NOMO-1 (cell line): ENCODE measurements around the gene CSMD2.
"Not testable (repeated sequence)": the region's sequence is repeated elsewhere in the genome, so short reads cannot be mapped to it uniquely, and the experiment has no call there.

Source experiments
- DNase-seq, 2 experiments: peaks; one replicate each; lab custom pipeline; 2025; ENCODE audit not compliant: unreplicated experiment in 2 of 2; lab: John Stamatoyannopoulos, UW

CSMD2 gene

GRCh38 chr1:34016281-34016680 is 148.7 kb downstream of the CSMD2 start:
- DNase-seq = not testable (repeated sequence)

DNA sequence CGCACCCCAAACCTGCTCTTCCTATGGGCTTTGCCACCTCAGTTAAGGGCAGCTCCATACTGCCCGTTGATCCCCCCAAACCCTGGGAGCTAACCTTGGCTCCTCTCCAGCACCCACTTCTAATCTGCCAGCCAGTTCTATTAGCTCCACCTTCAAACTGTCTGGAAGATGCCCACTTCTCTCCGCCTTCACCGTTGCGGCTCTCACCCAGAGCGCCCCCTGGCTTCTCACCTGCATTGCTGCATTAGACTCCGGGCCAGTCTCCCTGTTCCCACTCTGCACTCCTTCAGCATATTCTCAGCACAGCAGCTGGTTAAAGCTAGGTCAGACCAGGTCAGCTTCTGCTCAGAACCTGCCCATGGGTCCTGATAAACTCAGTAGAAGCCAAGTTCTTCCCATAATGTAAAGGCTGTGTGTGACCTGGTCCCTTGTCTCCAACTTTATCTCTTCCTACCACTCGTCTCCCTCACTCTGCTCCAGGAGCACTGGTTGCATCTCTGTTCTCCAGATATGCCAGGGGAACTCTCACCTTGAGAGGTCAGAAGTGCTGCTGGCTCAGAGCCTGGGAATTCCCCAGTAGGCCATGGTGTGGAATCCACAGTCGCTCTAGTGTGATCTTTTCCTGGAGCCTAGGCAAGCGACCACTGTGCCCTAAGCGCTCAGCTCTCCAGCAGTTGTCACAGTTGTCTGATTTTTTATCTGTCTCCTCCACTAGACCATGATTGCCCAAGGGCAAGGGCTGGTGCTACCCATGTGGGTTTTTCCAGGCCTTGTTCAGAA is 150.9 kb downstream of the CSMD2 start:
- peak; percentile 0 to 22 for DNase-seq

DNA sequence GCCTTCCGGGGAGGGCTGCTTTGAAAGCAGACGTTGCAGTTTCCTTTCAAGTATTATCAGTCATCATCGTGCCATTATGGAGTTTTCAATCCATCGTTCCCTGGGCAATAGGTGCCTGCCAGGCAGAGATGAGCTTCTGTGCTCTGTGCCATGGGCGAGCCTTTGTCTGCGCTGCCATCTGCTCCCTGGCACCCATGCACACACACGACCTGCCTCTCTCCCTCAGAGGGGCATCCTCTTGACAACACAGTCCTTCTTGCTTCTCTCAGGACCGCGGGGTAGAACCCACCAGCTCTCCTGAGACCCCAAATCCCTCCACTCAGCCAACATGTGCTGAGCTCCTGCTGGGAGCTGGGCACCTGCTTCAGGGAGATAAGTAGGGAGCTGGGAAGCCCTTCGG is 151.9 kb downstream of the CSMD2 start:
- no peak for DNase-seq

- DNase-seq = no peak
These were observed 155.6 kb downstream of the CSMD2 start for GRCh38 chr1:34009340-34009985.

GRCh38 chr1:34007760-34008159 is 157.3 kb downstream of the CSMD2 start:
- no peak for DNase-seq

DNA sequence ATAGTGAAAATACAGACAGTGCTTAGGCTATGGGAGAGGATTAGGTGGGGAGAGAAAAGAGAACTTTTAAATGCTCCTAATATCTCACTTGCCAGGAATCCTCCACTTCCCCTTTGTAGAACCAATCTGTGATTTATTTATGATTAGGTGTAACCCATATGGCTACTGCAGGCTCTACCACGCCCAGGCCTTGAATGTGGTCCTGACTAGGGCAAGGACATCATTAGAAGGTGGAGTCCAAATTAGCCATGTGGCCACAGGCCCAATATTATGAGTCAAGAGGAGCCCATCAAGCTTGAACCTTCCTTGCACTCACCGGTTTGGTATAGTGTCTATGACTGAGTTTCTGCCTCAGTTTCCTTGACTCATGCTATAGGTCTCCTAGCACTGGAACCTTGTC is 159.7 kb downstream of the CSMD2 start:
- DNase-seq = no peak

- DNase-seq = no peak
These were observed 162.2 kb downstream of the CSMD2 start for GRCh38 chr1:34002810-34003209.

GRCh38 chr1:33997127-33998036 is 167.6 kb downstream of the CSMD2 start:
- DNase-seq = no peak

DNA sequence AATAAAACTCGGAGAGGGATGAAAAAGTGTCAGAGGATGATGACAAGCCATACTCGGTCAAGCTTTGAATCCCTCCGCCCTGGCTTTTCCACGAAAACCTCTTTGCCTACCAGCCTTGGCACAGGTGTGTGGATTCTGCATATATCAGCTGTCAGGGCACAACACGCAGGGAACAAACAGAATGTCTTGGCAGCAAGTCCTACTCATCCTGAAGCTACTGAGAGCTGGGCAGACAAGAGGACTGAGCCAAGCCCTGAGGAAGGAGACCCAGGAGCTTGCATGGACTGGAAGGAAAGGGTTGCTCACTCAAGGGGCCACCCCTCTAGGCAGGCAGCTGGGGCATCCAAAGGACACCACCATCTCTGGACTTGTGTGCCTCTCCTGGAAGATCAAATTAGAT is 168.7 kb downstream of the CSMD2 start:
- DNase-seq = no peak

GRCh38 chr1:33993301-33993700 is 171.7 kb downstream of the CSMD2 start:
- DNase-seq = no peak

DNA sequence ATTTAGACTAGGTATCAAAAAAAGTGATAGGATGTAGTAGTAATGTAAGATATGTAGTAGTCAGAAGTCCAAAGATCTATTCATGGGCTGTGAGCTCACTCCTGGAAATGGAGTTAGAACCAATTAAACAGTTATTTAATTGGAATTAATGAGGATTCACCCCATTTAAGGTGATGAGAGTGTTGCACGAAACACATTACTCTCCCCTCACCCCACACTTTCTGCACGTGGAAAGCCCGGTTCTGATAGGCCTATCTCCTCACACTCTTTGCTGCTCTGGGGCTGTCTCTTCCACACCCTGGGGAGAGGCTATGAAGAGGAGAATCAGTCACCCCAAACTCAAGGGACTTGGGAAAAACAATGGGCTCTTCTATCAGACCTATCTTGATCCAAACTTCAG is 174.7 kb downstream of the CSMD2 start:
- no peak for DNase-seq

DNA sequence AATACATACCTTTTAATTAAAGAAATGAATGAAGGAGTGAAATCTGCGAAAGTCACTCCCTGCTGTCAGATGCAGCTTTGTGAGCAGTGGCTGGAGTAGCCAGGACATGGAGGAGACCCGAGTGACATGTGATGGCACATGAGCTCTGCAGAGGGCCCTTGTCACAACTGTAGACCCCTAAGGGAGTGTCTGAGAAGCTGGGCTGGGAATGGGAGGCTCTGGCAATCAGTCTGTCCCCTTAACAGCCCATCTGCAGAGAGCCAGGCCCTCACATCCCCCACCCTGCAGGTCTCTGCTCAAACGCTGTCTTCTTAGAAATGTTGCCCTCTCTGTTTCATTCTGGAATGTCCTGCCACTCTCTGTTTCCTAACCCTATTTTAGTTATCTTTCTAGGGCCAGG is 176.9 kb downstream of the CSMD2 start:
- no peak for DNase-seq

DNA sequence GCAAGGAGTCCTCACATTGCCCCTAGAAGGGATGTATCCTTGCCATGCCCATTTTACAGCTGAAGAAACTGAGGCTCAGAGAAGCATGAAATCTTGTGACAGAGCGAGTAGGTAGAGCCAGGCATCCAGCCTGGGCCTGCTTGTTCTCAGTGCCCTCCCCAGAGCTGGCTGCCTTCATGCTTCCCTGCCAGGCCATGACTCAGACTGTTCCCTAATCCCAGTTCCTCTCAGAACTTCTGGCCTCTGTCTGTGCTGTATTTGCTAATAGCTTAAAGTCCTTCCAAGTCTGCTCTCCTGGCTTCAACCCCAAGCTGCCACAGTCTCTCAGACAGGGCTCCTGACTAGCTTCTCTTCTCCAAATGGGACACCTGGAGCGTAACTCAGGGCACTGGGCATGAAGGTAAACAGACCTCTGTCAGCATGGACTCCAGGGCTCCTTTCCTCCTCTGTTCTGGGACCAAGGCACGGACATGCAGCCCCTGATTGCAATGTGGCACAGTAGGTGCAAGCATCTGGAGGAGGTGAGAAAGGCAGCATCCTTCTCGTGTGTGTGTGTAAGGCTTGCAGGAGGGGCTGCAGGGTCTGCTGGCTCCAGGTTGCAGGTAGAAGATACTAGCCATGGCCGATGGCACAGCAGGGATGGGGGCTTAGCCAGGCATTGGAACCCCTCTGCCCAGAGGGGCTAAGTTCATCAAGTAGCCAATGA is 178.5 kb downstream of the CSMD2 start:
- no peak for DNase-seq

GRCh38 chr1:33985656-33986055 is 179.4 kb downstream of the CSMD2 start:
- DNase-seq = no peak

DNA sequence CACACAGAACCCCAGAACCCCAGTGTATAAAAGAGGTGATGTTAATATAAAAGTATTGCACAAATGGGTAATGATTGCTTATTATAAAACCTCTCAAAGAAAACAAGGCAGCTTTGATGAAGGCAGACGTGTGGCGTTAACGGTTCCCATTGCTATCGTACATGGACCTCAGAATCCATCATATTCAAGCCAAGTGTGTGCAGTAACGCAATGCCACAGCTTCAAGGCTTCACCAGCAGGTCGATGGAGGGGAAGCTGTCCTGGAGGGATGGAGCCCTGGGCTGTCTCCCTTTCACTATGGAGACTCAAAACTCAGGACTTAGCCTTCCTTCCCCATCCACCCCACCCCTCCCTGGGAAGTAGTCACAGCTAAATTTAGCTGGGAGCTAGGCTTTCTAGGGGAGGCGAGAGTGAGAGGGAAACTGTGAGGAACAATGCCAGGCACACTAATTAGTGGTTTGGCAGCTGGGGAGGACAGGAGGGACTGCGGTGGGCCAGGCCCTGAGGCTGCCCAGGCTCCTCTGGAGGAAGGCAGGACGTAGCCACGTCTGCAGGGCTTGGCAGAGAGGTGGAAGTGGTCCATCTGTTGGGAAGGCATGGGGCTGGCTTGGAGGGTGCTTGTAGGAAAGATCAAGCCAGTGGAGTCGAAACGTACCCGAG is 180.0 kb downstream of the CSMD2 start:
- DNase-seq = no peak

DNA sequence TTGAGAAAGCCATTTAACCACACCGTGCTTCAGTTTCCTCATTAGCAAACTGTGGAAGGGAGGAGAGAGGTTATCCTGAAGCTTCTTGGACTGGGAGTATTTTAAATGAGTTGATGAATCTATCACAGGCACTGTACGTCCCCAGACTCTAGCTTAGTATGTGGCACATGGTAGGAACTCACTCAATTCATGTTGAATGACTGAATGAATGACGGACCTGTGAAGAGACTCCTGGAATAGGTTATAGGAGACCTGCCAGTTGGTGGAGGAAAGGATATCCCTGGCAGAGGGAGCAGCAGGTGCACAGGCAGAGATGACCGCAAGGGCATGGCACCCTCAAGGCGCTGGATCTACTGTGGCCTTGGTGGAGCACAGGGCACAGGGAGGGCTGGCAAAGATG is 182.6 kb downstream of the CSMD2 start:
- no peak for DNase-seq

DNA sequence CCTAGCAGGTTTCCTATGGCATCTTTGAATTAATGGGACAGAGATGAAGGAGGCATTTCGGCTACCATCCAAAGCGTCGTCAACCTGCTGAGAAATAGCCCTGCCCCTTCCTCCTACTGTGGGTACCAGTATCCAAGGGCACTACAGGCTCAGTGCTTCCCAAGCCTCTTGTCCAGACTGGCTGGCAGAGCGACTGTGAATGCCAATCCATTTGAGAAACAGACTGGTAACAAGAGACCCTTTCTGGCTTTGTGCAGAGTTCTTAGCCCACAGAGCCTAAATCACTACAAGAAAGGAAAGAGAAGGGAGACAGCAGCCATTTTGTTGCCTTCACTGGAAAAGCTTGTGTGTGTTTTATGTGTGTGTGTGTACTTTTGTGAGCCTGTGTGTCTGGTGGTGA is 185.7 kb downstream of the CSMD2 start:
- no peak for DNase-seq

DNA sequence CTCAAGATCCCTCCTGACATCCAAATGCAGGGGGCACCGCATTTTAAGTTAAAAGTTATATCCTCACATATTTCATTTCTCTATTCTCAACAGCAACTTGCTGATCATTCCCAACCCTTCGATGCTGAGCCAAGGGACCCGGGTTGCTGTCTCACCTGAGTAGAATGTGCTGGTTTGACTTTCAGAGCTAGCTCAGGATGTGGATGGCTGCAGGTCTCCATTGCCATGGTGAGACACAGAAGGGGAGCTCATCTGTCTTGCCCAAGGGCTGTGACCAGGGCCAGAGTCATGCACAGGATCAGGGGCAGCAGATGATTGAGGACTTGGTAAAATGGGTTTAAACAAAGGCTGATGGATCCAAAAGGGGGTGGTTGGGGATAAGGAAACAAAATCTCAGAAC is 189.1 kb downstream of the CSMD2 start:
- no peak for DNase-seq

DNA sequence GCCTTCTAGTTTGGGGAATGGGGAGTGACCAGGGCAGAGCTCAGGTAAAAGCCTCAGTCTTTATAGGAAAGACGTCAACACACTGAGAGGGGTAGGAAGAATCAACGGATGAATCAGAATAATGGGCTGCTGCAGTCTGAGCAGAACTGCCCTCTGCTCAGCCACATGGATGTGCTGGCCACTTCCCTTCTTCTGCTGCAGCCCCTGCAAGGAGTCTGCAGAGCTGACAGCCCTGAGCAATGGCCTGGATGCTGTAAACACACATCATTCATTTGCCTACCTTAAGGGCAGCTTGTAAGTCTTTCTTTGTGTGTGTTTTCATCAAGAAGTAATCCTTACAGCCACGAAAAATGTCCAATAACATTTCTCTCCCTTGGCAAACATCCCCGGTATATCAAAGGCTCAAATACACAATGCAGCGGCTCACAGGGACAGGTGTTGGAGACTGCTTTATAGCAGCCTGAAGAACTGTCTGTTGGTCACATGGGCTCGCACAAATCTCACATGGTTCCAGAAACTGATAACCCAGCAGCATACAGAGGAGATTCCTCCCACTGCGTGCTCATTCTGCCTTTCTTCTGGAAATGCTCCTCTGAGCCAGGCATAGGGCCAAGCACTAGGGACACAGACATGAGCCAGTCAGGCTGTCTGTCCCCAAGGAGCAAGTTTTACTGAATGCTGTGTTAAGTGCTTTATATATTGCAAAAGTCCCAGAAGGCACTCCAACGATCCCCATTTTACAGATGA is 191.1 kb downstream of the CSMD2 start:
- no peak for DNase-seq
